ENCODE measurements around the gene HSPA4L.

The HSPA4L gene

DNA sequence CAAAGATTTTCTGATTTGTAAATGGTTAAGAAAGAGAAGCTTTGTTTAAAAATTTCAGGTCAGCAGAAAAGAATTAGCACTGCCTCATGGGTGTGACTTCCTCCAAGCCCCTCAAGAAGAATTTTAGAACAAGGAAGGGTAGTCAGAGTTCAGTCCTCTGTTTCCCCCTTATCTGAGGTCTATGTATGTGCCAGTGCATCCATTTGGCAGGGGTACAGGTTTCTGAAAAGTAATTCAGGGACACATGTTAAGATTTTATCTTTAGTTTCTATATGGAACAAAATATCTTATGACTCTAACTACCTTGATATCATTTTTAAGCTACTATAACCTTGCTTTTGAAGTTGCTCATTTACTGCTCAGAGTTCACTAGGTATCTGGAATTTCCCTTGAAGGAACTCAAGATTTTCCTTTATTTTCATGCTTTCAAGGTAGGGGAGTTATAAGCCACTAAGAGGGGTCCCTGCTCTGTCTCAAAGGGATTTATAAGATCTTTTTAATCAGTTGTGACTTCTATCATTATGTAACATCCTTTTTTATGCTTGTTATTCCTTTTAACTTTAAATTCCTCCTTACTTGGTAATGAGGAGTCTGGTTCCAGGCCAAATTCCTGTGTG, 74.2 kb downstream of the HSPA4L start:
- Histone ChIP-seq H3K9me2 (replicated peaks; ENCODE audit: insufficient read depth, low read length) (no peaks in the 10 kb centered on the region), H3K79me2 (ENCODE audit: insufficient read depth, low read length) (no peaks in the 10 kb centered on the region), H3K9ac (ENCODE audit: low read length) (no peak overlapping the region), H4K20me1 (ENCODE audit: low read depth, low read length) (no peaks in the 10 kb centered on the region), H3K36me3 (ENCODE audit: low read length) (no peaks in the 10 kb centered on the region), H3K27ac (ENCODE audit: low read depth, low read length) (no peak overlapping the region), H3F3A (ENCODE audit: insufficient read depth) (no peaks in the 10 kb centered on the region), H3K27me3 (ENCODE audit: low read length) (no peaks in the 10 kb centered on the region), H2AFZ (ENCODE audit: low read depth, low read length, severe bottlenecking) (no peak overlapping the region), H3K4me3 (ENCODE audit: insufficient read depth, low read length, poor library complexity, severe bottlenecking) (no peak overlapping the region), H3K9me3 (ENCODE audit: insufficient read depth, low read length) (no peaks in the 10 kb centered on the region), H3K4me2 (ENCODE audit: low read depth, low read length, poor library complexity, severe bottlenecking) (no peak overlapping the region)
- TF ChIP-seq, protein P1, sequence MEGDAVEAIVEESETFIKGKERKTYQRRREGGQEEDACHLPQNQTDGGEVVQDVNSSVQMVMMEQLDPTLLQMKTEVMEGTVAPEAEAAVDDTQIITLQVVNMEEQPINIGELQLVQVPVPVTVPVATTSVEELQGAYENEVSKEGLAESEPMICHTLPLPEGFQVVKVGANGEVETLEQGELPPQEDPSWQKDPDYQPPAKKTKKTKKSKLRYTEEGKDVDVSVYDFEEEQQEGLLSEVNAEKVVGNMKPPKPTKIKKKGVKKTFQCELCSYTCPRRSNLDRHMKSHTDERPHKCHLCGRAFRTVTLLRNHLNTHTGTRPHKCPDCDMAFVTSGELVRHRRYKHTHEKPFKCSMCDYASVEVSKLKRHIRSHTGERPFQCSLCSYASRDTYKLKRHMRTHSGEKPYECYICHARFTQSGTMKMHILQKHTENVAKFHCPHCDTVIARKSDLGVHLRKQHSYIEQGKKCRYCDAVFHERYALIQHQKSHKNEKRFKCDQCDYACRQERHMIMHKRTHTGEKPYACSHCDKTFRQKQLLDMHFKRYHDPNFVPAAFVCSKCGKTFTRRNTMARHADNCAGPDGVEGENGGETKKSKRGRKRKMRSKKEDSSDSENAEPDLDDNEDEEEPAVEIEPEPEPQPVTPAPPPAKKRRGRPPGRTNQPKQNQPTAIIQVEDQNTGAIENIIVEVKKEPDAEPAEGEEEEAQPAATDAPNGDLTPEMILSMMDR (IDR thresholded peaks at IDR 0.05; ENCODE audit: insufficient read depth, low read length, poor library complexity, severe bottlenecking), result no peak
- no peak for TF ChIP-seq EZH2phosphoT487 (conservative IDR thresholded peaks at IDR 0.05; ENCODE audit: low read length)

DNA sequence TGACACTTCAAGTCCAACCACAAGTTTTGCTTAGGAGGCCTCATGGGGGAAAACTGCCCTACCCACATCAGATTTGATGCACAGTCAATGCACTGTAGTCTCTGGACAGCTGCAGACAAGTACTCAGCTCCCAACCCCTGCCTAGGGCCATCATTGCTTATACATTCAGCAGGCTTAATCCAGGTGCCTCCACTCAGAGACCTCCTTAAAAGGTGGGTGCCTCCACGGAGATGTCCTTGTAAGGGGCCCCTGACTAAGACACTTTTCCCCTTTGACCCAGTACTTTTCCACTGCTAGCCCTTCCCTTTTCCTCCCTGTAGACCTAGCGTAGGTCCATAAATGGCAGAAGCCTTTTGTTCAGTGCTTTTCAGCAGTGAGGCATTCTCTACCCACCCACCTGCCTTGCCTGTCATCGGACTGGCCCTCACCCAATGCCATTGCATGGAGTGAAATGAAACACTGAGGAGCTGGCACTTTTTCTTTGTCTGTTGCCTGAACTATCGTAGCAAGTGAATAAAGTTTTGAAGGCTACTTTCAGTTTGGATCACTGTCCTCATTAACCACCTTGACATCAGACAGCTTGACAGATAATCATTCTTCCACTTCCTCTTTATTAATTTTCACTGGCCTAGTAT, 74.8 kb downstream of the HSPA4L start:
- Histone ChIP-seq H3K27ac (ENCODE audit: low read depth, low read length) (no peak overlapping the region), H3K9me2 (replicated peaks; ENCODE audit: insufficient read depth, low read length) (no peaks in the 10 kb centered on the region), H3K27me3 (ENCODE audit: low read length) (no peaks in the 10 kb centered on the region), H3K4me3 (ENCODE audit: insufficient read depth, low read length, poor library complexity, severe bottlenecking) (no peak overlapping the region), H3K9me3 (ENCODE audit: insufficient read depth, low read length) (no peaks in the 10 kb centered on the region), H4K20me1 (ENCODE audit: low read depth, low read length) (no peaks in the 10 kb centered on the region), H3K4me2 (ENCODE audit: low read depth, low read length, poor library complexity, severe bottlenecking) (no peak overlapping the region), H3F3A (ENCODE audit: insufficient read depth) (no peaks in the 10 kb centered on the region), H2AFZ (ENCODE audit: low read depth, low read length, severe bottlenecking) (no peak overlapping the region), H3K9ac (ENCODE audit: low read length) (no peak overlapping the region), H3K79me2 (ENCODE audit: insufficient read depth, low read length) (no peaks in the 10 kb centered on the region), H3K36me3 (ENCODE audit: low read length) (no peaks in the 10 kb centered on the region)
- no peak for TF ChIP-seq EZH2phosphoT487 (conservative IDR thresholded peaks at IDR 0.05; ENCODE audit: low read length)
- TF ChIP-seq, protein P1 (IDR thresholded peaks at IDR 0.05; ENCODE audit: insufficient read depth, low read length, poor library complexity, severe bottlenecking), result no peak

DNA sequence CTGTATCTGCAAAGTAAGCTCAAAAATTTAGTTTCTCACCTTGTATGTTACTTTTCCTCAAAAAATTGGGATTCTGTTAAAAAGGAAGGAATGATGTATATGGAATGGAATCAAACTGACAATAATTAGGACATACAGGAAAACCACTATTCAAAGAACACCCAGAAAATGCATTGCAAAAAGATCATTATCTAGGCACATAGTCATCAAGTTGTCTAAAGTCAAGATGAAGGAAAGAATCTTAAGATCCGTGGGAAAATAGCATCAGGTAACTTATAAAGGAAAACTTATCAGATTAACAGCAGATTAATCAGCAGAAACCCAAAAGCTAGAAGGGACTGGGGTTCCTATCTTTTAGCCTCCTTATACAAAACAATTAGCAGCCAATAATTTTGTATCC, 75.5 kb downstream of the HSPA4L start:
- no peaks in the 10 kb centered on the region for H4K20me1 ChIP-seq (ENCODE audit: low read depth, low read length)
- H3K9ac ChIP-seq (ENCODE audit: low read length), result no peak overlapping the region
- H3K27ac ChIP-seq (ENCODE audit: low read depth, low read length), result no peak overlapping the region
- TF ChIP-seq EZH2phosphoT487 (conservative IDR thresholded peaks at IDR 0.05; ENCODE audit: low read length), result no peak
- TF ChIP-seq, protein P1 (IDR thresholded peaks at IDR 0.05; ENCODE audit: insufficient read depth, low read length, poor library complexity, severe bottlenecking), result no peak
- no peaks in the 10 kb centered on the region for H3K36me3 ChIP-seq (ENCODE audit: low read length)
- H3F3A ChIP-seq (ENCODE audit: insufficient read depth), result no peaks in the 10 kb centered on the region
- no peak overlapping the region for H3K4me3 ChIP-seq (ENCODE audit: insufficient read depth, low read length, poor library complexity, severe bottlenecking)
- no peak overlapping the region for H2AFZ ChIP-seq (ENCODE audit: low read depth, low read length, severe bottlenecking)
- H3K79me2 ChIP-seq (ENCODE audit: insufficient read depth, low read length), result no peaks in the 10 kb centered on the region
- no peaks in the 10 kb centered on the region for H3K9me2 ChIP-seq (replicated peaks; ENCODE audit: insufficient read depth, low read length)
- H3K9me3 ChIP-seq (ENCODE audit: insufficient read depth, low read length), result no peaks in the 10 kb centered on the region
- no peaks in the 10 kb centered on the region for H3K27me3 ChIP-seq (ENCODE audit: low read length)
- no peak overlapping the region for H3K4me2 ChIP-seq (ENCODE audit: low read depth, low read length, poor library complexity, severe bottlenecking)
